HG03439 (cell line): ENCODE data around the gene TMA7B.

Source experiments
- ATAC-seq: cut with Tn5 transposase; IDR thresholded peaks from one replicate; pipeline ENCODE4 v1.9.1; 2021; ENCODE audit warnings: mild to moderate bottlenecking, moderate library complexity; ENCODE audit not compliant: unreplicated experiment

Gene TMA7B

GRCh38 chr22:39997939-39998726 lies 37.9 kb downstream of the TMA7B start:
- no peak for ATAC-seq

GRCh38 chr22:39999144-39999757 lies 39.1 kb downstream of the TMA7B start:
- ATAC-seq, result no peak

GRCh38 chr22:40000171-40000570 lies 40.0 kb downstream of the TMA7B start:
- ATAC-seq, result no peak

- ATAC-seq, result no peak
Measured at GRCh38 chr22:40001106-40001505, 40.9 kb downstream of the TMA7B start.

GRCh38 chr22:40001800-40002577 lies 41.8 kb downstream of the TMA7B start:
- no peak for ATAC-seq

- no peak for ATAC-seq
Measured at GRCh38 chr22:40002935-40003715, 42.9 kb downstream of the TMA7B start.

- ATAC-seq, result no peak
Measured at GRCh38 chr22:40004836-40005235, 44.6 kb downstream of the TMA7B start.

- ATAC-seq, result no peak
Measured at GRCh38 chr22:40006641-40007040, 46.4 kb downstream of the TMA7B start.

- no peak for ATAC-seq
Measured at GRCh38 chr22:40007853-40008710, 47.9 kb downstream of the TMA7B start.

GRCh38 chr22:40008726-40009291 lies 48.6 kb downstream of the TMA7B start:
- no peak for ATAC-seq

- no peak for ATAC-seq
Measured at GRCh38 chr22:40009292-40009774, 49.1 kb downstream of the TMA7B start.

- no peak for ATAC-seq
Measured at GRCh38 chr22:40009951-40010671, 49.9 kb downstream of the TMA7B start.

GRCh38 chr22:40010746-40011145 lies 50.5 kb downstream of the TMA7B start:
- no peak for ATAC-seq
